Measurements from ENCODE around the gene ST6GALNAC5. TPM values are rescaled to one million over a fixed set of nuclear protein-coding genes. Genes with fewer than 3 reads are reported as not detected.

Gene ST6GALNAC5
- total RNA-seq, 2 experiments from 2014 or later = not detected

DNA sequence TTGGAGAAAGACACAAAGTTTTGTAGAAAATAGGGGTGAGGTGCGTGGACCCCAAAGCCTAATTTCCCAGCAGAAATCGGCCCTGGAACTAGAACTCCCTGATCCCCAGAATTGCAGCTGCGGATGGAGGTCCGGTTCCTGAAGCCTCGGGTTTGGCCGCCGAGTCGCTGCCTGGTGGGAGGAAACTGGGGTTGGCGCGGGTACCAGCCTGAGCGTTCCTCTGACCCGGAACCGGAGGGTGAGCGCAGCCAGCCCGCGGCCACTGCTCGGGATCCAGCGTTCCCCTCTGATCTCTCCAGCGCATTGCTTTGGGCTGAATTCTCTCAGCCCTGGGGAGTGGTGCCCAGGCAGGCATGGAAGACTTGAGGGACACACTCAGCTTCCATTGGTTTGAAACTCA lies 1.6 kb downstream of the ST6GALNAC5 start:
- Mint-ChIP-seq H3K36me3 (ENCODE audit: low read depth) (no peaks in the 10 kb centered on the region), H3K9me3 (peaks cover 2% of the 10 kb centered on the region), H3K27ac (no peak overlapping the region), H3K4me3 (peak overlapping the region; percentile 50), H3K4me1 (ENCODE audit: low read depth) (no peaks in the 10 kb centered on the region), H3K27me3 (peaks cover 77% of the 10 kb centered on the region)
- intact Hi-C loops (cut with DNase I, micrococcal nuclease) = no loop called here
- Histone ChIP-seq H3K27ac (ENCODE audit: low read depth in 1 of 2, low read length in 2 of 2) (no peak overlapping the region), H3K9me3 (ENCODE audit: control insufficient read depth in 1 of 2, insufficient read depth in 1 of 2, low read length in 2 of 2) (peaks cover 0 to 18% of the 10 kb centered on the region in 2 experiments), H3K36me3 (ENCODE audit: insufficient read depth, low read length) (no peaks in the 10 kb centered on the region), H3K4me1 (ENCODE audit: insufficient read depth, low read length) (peaks cover 20% of the 10 kb centered on the region), H3K4me3 (ENCODE audit: low read length) (no peak overlapping the region), H3K27me3 (ENCODE audit: control insufficient read depth in 1 of 2, insufficient read depth in 2 of 2, low read length in 2 of 2) (peaks cover 26 to 58% of the 10 kb centered on the region in 2 experiments)
- DNase-seq = no peak
- no peak for ATAC-seq (ENCODE audit: poor library complexity)
- ChIA-PET POLR2A (no interaction called here), CTCF (no interaction called here)
- TF ChIP-seq, protein P1, sequence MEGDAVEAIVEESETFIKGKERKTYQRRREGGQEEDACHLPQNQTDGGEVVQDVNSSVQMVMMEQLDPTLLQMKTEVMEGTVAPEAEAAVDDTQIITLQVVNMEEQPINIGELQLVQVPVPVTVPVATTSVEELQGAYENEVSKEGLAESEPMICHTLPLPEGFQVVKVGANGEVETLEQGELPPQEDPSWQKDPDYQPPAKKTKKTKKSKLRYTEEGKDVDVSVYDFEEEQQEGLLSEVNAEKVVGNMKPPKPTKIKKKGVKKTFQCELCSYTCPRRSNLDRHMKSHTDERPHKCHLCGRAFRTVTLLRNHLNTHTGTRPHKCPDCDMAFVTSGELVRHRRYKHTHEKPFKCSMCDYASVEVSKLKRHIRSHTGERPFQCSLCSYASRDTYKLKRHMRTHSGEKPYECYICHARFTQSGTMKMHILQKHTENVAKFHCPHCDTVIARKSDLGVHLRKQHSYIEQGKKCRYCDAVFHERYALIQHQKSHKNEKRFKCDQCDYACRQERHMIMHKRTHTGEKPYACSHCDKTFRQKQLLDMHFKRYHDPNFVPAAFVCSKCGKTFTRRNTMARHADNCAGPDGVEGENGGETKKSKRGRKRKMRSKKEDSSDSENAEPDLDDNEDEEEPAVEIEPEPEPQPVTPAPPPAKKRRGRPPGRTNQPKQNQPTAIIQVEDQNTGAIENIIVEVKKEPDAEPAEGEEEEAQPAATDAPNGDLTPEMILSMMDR (IDR thresholded peaks at IDR 0.05) = no peak

DNA sequence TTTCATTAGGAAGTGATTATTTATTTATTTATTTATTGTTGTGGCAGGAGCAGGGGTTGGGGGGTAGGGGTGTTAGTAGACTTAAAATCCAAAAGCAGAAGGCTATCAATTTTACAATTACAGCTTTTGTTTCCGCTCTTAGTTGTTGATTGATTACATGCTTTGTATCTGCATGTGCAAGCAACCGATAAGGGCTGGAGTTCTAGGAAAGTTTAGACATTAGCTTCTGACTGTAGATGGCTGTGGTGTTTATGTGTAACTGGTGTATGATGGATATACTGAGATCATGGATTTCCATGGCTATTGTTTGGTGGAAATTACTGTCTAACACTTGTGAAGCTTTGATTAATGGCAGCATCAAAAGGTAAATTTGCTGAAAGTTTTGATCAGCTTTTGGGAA lies 2.8 kb downstream of the ST6GALNAC5 start:
- Histone ChIP-seq H3K4me1 (ENCODE audit: insufficient read depth, low read length) (peaks cover 20% of the 10 kb centered on the region), H3K9me3 (ENCODE audit: control insufficient read depth in 1 of 2, insufficient read depth in 1 of 2, low read length in 2 of 2) (peaks cover 0 to 18% of the 10 kb centered on the region in 2 experiments), H3K4me3 (ENCODE audit: low read length) (no peak overlapping the region), H3K36me3 (ENCODE audit: insufficient read depth, low read length) (no peaks in the 10 kb centered on the region), H3K27me3 (ENCODE audit: control insufficient read depth in 1 of 2, insufficient read depth in 2 of 2, low read length in 2 of 2) (peaks cover 26 to 53% of the 10 kb centered on the region in 2 experiments), H3K27ac (ENCODE audit: low read depth in 1 of 2, low read length in 2 of 2) (no peak overlapping the region)
- TF ChIP-seq, protein P1 (IDR thresholded peaks at IDR 0.05) = no peak
- ChIA-PET CTCF (no interaction called here), POLR2A (no interaction called here)
- Mint-ChIP-seq H3K4me3 (no peak overlapping the region), H3K9me3 (peaks cover 2% of the 10 kb centered on the region), H3K4me1 (ENCODE audit: low read depth) (no peaks in the 10 kb centered on the region), H3K27ac (no peak overlapping the region), H3K36me3 (ENCODE audit: low read depth) (no peaks in the 10 kb centered on the region), H3K27me3 (peaks cover 72% of the 10 kb centered on the region)
- intact Hi-C loops (cut with DNase I, micrococcal nuclease) = no loop called here
- ATAC-seq (ENCODE audit: poor library complexity) (no peak), DNase-seq (no peak)

DNA sequence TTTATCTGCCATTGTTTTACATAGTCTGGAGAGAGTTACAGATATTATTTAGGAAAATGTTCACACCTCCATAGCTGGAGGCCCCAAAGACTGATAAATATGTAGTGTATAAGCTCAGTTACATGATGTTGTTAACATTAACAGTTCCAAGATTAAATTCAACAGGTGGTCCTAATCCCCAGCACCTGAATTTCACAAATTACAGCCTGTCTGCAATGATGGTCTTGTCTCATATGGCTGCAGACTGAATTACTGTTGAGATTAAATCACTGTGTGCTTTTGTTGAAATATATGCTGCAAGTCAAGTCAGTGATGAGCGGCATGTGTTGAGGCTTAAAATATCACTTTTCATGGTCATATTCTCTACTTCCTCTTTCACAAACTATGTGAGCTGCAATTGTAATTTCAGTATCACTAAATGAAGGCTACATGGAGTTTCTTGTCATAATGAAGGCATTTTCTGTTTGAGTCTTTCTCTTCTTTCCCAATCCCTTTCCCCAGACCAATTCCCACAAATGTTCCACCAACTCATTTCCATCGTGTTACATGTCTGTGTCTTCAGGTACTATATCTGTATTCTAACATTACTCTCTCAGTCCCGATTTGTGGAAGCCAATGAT lies 4.2 kb downstream of the ST6GALNAC5 start:
- peaks cover 19 to 40% of the 10 kb centered on the region in 2 experiments for H3K27me3 ChIP-seq (ENCODE audit: control insufficient read depth in 1 of 2, insufficient read depth in 2 of 2, low read length in 2 of 2)
- Mint-ChIP-seq H3K27ac (no peak overlapping the region), H3K36me3 (ENCODE audit: low read depth) (no peaks in the 10 kb centered on the region), H3K4me3 (no peak overlapping the region), H3K4me1 (ENCODE audit: low read depth) (no peaks in the 10 kb centered on the region), H3K9me3 (peaks cover 2% of the 10 kb centered on the region), H3K27me3 (peaks cover 63% of the 10 kb centered on the region)
- no peak for ATAC-seq (ENCODE audit: poor library complexity)
- peaks cover 20% of the 10 kb centered on the region for H3K4me1 ChIP-seq (ENCODE audit: insufficient read depth, low read length)
- no peaks in the 10 kb centered on the region for H3K36me3 ChIP-seq (ENCODE audit: insufficient read depth, low read length)
- intact Hi-C loops (cut with DNase I, micrococcal nuclease) = no loop called here
- CTCF ChIA-PET = no interaction called here
- TF ChIP-seq, protein P1 (IDR thresholded peaks at IDR 0.05) = no peak
- H3K4me3 ChIP-seq (ENCODE audit: low read length) = no peak overlapping the region
- H3K27ac ChIP-seq (ENCODE audit: low read depth in 1 of 2, low read length in 2 of 2) = no peak overlapping the region
- H3K9me3 ChIP-seq (ENCODE audit: control insufficient read depth in 1 of 2, insufficient read depth in 1 of 2, low read length in 2 of 2) = peaks cover 0 to 18% of the 10 kb centered on the region in 2 experiments
- DNase-seq = no peak
- POLR2A ChIA-PET = no interaction called here
